Brain microvascular endothelial cell (primary cell): ENCODE data around the gene CLHC1.
"Not testable (repeated sequence)": the region's sequence is repeated elsewhere in the genome, so short reads cannot be mapped to it uniquely, and the experiment has no call there.

Experiments used
- DNase-seq: peaks from one replicate; pipeline ENCODE4 v3.0.0-alpha.2; 2020
- H3K27ac ChIP-seq: fragments of 250-450 bp; sonication (Bioruptor Pico); 2 replicates; pipeline ENCODE4 v1.5.1; 2020; ENCODE audit warnings: mild to moderate bottlenecking, moderate library complexity
- H3K27me3 ChIP-seq: fragments of 250-450 bp; sonication (Bioruptor Pico); replicated peaks from 2 replicates; pipeline ENCODE4 v1.5.1; 2020; ENCODE audit warnings: mild to moderate bottlenecking
- H3K36me3 ChIP-seq: fragments of 250-450 bp; sonication (Bioruptor Pico); replicated peaks from 2 replicates; pipeline ENCODE4 v1.5.1; 2020; ENCODE audit warnings: mild to moderate bottlenecking
- H3K4me3 ChIP-seq: 2 replicates; pipeline ENCODE4 v1.5.1; 2011; ENCODE audit warnings: low read depth, mild to moderate bottlenecking, control low read depth, low read length, moderate library complexity
- CTCF ChIP-seq: IDR thresholded peaks from 2 replicates; pipeline ENCODE4 v1.5.1; 2011; ENCODE audit warnings: low read depth, mild to moderate bottlenecking, moderate library complexity, low read length, control low read depth, inconsistent platforms; ENCODE audit errors: missing control alignments
- in situ Hi-C: cut with HindIII; loops from 2 replicates; pipeline ENCODE4 v1.10.0; 2017; ENCODE audit warnings: low sequenced_read_pairs, low pct_ligation_motif_present

CLHC1 gene

GRCh38 chr2:55204536-55204935 lies 27.6 kb downstream of the CLHC1 start:
- peaks cover 3% of the 10 kb centered on the region for H3K36me3 ChIP-seq
- DNase-seq = no peak
- no peak overlapping the region for H3K4me3 ChIP-seq
- TF ChIP-seq CTCF = no peak
- in situ Hi-C loops = no loop called here
- no peak overlapping the region for H3K27ac ChIP-seq
- no peaks in the 10 kb centered on the region for H3K27me3 ChIP-seq

GRCh38 chr2:55200416-55200815 lies 31.7 kb downstream of the CLHC1 start:
- TF ChIP-seq CTCF = no peak
- no peaks in the 10 kb centered on the region for H3K27me3 ChIP-seq
- no peak overlapping the region for H3K27ac ChIP-seq
- peaks cover 2% of the 10 kb centered on the region for H3K36me3 ChIP-seq
- no peak for DNase-seq
- in situ Hi-C loops = no loop called here
- H3K4me3 ChIP-seq = no peak overlapping the region

- no peak overlapping the region for H3K4me3 ChIP-seq
- DNase-seq = no peak
- H3K27ac ChIP-seq = no peak overlapping the region
- no peaks in the 10 kb centered on the region for H3K27me3 ChIP-seq
- TF ChIP-seq CTCF = no peak
- peaks cover 2% of the 10 kb centered on the region for H3K36me3 ChIP-seq
- in situ Hi-C loops = no loop called here
Measured at GRCh38 chr2:55196526-55196925, 35.6 kb downstream of the CLHC1 start.

- H3K27ac ChIP-seq, H3K36me3 ChIP-seq, in situ Hi-C loops, H3K27me3 ChIP-seq, H3K4me3 ChIP-seq, DNase-seq: not testable (repeated sequence)
Measured at GRCh38 chr2:55191888-55192287, 40.2 kb downstream of the CLHC1 start.

- DNase-seq, H3K4me3 ChIP-seq, H3K36me3 ChIP-seq, H3K27me3 ChIP-seq, in situ Hi-C loops, H3K27ac ChIP-seq: not testable (repeated sequence)
Measured at GRCh38 chr2:55186837-55187236, 45.3 kb downstream of the CLHC1 start.

- no peak for DNase-seq
- TF ChIP-seq CTCF = no peak
- in situ Hi-C loops = no loop called here
- Histone ChIP-seq H3K36me3 (no peaks in the 10 kb centered on the region), H3K4me3 (no peak overlapping the region), H3K27ac (no peak overlapping the region), H3K27me3 (no peaks in the 10 kb centered on the region)
Measured at GRCh38 chr2:55180374-55180773, 51.7 kb downstream of the CLHC1 start.

- TF ChIP-seq CTCF = no peak
- H3K27me3 ChIP-seq = no peaks in the 10 kb centered on the region
- H3K4me3 ChIP-seq = no peak overlapping the region
- H3K27ac ChIP-seq = no peak overlapping the region
- H3K36me3 ChIP-seq = peaks cover 2% of the 10 kb centered on the region
- in situ Hi-C loops = no loop called here
- no peak for DNase-seq
Measured at GRCh38 chr2:55176094-55176415, 56.0 kb downstream of the CLHC1 start.
